Measurements from ENCODE around the gene TRAPPC14.
A peak's percentile ranks its signal among the peaks of the same experiment; 100 is the strongest.

TRAPPC14 gene

DNA sequence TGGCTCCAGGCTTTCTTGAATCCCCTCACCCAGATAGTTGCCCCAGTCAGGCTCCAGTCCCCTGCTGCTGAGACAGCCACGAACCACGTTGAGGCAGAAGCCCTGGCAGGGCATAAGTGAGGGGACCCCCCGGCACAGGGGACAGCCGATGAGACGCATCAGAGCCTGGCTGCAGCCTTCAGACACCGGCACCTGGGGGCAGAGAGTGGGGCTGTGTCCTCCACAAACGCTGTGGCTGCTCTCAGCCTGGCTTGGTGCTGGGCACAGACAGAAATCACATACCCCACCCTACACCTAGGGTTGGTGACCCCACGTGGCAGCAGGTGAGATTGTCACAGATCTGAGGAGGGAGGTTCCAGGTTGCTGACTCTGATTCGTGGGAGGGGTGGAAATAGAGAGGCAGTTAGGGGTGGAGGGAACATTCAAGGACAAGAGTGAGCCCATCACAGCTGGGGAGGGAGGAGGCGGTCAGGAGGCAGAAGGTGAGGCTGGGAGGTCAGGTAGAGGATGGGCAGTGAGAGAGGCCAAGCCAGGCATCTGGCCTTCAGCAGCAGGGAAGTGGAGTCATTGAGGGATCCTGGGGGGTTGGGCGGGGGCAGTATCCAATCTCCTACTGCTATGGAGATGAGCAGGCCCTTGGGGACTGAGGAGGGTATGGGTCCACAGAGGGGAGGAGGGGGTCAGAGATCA, 15.4 kb upstream of the TRAPPC14 start:
- DNase-seq: no peak

DNA sequence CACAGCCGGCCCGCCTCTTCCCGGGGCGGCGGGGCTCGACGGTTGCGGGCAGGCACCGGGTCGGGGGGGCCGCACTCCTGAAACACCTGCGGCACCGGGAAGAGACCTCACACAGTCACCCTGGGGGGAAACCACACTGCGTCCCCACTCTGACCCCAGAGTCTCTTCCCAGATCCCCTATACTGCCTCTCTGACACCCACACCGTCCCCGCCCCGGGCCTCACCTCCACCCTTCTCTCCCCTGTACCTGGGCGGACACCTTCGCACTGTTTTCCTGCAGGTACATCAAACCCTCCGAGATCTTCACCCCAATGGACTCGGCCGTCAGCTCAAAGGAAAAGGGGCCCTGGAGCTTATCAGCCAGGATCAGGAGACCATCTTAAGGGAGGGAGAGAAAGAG, 13.3 kb upstream of the TRAPPC14 start:
- DNase-seq: no peak

GRCh38 chr7:100171087-100171681, 12.7 kb upstream of the TRAPPC14 start:
- peak; percentile 21 to 65 for DNase-seq

GRCh38 chr7:100170101-100170897, 11.8 kb upstream of the TRAPPC14 start:
- no peak for DNase-seq

DNA sequence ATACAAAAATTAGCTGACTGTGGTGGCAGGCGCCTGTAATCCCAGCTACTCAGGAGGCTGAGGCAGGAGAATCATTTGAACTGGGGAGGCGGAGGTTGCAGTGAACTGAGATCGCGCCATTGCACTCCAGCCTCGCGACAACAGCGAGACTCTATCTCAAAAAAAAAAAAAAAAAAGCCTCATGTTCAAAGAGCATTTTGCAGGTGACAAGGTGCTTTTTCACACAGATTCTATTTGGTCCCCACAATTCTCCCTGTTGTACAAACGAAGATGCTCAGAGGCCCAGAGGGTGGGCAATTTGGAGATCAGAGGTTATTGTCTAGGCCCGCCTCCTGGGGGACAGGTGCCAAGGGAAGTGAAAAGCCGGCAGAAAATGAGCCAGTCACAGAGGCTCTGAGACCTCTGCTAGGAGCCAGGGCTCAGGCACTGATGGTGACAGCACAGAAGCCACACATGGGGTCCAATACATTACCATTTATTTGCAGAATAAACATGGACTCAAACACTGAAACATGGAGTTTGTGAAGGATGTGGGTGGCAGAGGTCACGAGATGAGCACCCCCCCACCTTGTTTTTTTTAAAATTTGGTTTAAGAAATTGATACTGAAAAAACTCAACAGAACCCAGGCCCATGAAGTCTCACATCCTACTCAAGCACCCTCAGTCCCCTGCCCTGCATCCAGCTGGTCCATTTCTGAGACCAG, 10.8 kb upstream of the TRAPPC14 start:
- DNase-seq: no peak

DNA sequence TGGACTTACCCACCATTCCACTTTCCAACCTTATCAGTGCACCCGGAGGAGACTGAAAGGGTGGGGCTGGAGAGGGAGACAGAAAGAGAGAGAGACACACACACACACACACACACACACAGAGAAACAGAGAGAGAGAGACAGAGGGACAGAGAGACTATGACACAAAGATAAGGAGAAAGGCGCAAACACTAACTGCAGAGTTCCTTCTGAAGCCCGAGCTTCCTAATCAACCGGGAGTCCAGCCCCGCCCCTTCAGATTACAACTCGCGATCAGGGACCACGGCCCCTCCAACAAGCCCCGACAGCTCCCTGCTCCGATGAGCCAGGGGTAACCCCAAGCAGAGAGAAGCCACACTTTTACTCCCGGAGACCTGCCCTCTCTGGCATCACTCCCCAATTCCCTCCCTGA, 9.4 kb upstream of the TRAPPC14 start:
- DNase-seq: no peak

DNA sequence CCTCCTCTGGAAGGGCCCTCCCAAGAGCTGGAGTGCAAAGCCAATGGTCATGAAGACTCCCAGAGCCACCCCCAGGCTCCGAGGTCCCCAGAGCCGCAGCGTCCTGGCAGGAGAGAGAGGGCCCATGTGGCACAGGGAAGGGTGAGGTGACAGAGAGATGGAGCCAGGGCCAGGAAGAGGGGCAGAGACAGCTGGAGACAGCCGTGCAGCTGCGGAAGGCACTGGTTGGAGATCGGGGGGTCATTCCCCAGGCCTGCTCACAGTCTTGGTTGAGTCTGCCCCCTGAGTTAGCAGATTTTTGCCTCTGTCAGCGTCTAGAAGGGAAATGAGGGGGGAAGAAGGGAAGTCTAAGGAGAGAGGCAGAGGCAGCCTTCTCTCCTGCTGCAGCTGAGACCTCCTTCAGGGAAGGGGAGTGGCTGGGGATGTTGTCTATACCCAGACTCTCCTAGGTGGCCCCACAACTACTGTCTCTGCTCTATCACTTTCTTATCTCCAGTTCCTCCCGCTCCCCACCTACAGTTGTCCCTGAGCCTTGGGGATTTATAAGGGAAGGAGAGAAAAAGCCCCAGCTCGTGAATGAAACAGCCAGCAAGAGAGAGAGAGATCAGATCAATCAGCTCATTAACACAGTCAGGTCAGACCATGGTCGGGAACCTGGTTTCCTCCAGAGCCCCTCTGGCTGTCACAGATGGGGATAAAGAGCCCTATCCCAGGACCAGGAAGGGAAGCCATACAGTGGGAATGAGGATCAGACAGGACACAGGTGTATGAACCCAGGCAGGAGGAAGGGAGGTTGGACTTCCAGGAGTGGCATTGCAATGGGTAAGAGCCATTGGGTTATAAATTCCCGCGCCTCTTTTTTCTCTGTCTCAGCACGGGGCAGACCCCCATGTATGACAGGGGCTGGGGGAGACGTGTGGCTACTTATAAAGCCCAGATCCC, 8.7 kb upstream of the TRAPPC14 start:
- DNase-seq: no peak

DNA sequence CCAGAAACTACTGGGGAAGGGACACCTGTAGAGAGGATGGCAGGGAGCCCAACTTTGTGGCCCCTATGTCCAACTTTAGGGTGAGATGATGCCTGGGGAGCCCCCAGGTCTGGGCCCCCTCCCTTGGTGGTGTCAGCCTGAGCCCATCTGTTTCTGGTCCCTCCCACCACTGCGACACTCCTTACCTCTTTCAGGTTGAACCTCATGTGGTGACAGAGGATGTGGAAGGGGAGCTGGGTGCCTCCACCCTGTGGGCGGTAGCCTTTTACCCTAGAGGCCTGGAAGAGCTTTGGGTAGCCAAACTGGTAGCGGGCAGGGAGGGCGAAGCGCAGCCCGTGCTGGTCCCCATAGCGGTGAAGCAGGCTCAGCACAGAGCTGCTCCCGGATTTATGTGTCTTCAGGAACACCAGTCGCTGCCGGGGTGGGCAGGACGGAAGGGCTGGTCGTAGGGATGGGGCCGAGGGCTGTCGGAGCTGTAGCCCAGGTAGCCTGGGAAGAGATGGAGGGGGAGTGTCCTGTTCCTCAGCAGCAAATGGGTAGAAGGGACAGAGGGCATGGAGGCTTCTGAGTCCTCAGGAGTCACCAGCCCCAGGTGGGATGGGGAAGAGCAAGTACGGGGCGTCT, 7.9 kb upstream of the TRAPPC14 start:
- peak in 1 of 2 donors; percentile 55 for DNase-seq

- DNase-seq: no peak
Measured at GRCh38 chr7:100163871-100164270, 5.3 kb upstream of the TRAPPC14 start.

DNA sequence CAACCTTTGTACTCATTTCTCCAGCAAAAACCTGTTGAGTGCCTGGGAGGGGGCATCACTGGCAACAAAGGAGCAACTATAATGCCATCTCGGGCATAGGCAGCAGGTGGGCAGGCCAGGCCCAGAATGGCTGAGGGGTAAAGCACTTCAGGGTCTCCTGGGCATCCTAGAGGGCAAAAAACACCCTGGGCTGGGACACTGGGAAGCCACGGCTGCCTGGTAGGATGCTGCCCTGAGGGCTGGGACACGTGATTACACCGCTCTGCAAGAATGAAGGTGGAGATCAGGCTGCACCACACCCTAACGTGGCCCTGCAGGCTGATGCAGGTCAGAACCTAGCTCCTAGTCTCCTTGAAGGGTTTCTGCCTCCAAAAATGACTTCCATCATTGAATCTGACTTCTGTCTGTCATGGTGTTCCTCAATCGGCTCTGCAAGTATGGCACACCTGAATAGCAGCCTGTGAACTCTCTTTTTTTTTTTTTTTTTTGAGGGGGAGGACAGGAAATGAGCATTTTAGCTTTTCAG, 4.5 kb upstream of the TRAPPC14 start:
- DNase-seq: no peak

DNA sequence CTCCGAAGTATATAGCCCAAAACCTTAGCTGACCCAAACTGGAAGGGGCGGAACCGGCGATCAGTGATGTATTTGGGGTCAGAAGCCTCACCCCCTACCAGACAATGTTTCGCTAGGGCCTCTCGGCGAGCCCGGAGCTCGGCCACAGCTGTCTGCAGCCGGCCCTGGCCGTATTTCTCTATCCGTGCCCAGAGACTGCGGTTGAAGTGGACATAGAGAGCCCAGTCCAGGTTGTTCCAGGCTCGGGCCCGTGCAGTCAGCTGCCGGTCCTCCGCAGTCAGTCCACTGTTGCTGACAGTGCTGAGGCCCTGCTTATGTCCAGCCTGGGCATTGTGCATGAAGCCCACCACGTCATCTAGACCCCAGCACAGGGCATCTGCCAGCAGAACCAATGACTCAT, 1.5 kb upstream of the TRAPPC14 start:
- no peak for DNase-seq

DNA sequence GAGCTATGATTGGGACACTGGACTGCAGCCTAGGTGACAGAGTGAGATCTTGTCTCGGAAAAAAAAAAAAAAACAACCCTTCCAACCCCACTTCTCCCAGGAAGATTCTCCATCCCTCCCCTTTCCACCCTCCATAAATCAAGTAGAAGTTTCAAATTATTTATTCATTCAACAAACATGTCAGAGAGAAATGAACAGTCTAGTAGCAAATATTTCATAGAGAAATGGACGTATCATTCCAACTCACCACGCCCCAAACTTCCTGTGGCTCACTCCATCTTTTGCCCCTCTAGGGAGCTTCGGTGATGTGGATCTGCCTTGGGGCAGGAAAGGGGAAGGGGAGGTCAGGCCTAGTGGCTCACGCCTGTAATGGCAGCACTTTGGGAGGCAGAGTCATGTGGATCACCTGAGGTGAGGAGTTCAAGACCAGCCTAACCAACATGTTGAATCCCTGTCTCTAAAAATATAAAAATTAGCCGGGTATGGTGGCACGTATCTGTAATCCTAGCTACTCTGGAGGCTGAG, 638 bp upstream of the TRAPPC14 start:
- no peak for DNase-seq

GRCh38 chr7:100157334-100158228, 942 bp downstream of the TRAPPC14 start:
- no peak for DNase-seq

DNA sequence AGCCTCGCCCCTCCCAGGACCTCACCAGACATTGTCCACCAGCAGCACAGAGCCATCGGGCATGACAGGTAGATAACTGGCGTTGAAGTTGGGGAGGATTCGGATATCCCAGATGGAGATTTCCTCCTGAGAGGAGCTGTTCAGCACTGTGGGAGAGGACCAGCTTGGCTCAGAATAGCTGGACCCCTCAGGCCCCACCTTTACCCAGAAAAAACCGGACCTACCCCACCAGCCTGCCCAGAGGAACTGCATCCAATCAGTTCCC, 1.5 kb downstream of the TRAPPC14 start:
- DNase-seq: no peak

DNA sequence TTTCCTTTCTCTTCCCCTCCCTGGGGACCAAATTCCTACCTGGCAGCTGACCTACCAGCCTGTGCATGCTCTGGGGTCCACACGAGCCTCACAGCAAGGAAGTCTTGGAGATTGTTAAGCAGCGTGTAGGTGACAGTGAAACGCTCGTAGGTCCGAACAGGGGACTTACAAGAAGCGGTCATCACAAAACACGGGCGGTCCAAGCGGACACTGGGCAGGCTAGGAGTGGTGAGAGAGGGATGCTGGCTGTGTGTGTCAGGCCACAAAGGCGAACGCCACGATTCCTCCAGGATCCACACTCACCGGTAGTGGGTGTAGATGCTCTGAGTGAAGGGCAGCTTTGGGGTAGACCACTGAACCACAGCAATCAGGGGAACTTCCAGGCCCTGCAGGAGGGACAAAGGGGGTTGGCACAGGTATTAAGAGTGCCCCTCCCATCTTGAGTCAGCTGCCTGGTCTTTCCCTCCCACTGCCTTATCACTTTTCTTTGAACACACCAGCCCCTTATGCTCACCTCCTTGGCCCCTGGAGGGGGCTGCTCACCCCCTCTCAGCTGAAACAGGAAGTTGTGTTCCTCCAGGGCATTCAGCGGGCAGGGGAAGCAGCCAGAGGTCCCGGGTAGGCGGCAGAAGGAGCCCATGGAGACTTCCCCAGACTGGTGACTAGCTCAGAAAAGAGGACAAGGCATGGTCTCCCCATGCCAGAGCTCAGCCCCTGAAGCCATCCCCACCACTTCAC, 2.0 kb downstream of the TRAPPC14 start:
- peak in 1 of 2 donors; percentile 57 for DNase-seq

GRCh38 chr7:100155553-100156317, 2.8 kb downstream of the TRAPPC14 start:
- no peak for DNase-seq

DNA sequence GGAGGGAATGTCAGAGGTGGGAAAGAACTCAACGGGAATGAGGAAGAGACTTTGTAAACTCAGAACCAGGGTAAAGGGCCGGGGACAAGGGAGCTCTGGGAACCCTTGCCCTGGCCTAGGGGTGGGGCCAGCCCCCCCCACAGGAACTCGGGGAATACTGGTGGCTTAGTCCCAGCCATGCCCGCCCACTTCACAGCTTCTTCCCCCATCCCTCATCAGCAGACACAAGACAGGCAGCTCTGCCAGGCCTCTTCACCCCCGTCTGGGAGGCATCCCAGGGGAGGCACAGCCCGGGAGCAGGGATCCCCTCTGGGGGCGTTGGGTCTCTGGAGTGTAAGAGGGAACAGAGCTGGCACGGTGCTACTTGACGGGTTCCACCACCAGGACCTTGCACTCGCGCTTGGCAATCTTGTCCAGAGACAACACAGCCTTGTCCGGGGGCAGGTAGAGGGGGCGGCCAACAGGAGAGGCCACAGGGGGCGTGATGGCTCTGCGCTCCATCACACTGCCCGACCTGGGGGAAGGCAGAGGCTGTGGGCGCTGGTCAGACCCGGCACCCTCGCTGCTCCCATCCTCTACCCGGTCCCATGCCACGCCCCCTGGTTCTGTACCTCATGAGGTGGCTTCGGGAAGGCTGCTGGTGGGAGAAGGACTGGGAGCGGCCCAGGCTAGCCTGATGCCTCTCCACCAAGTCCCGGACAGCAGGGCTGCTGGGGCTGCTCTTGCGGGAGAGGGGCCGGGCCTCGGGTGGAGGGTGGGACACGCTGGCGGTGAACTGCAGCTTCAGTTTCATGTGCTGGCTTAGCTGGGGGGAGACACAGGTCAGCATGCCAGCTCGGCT, 3.7 kb downstream of the TRAPPC14 start:
- DNase-seq: no peak
